PC-9 (cell line): ENCODE results near the gene PCID2. TPM values are rescaled to one million over a fixed set of nuclear protein-coding genes. Genes with fewer than 3 reads are reported as not detected.

Experiments used
- BruUV-seq: library from RNA; stranded (reverse); fragments of 400-500 nt; replicated peaks from 2 replicates; lab custom pipeline; 2021; lab: Mats Ljungman, UMichigan
- CTCF ChIA-PET: fragments of 300-600 bp; sonication (Branson Sonifier 250); formaldehyde crosslinking; loops from one replicate; lab custom pipeline; 2022; ENCODE audit warnings: antibody characterized with exemption; lab: Charles Lee
- POLR2A ChIA-PET: fragments of 300-600 bp; sonication (Branson Sonifier 250); formaldehyde crosslinking; loops from one replicate; lab custom pipeline; 2022; ENCODE audit warnings: antibody characterized with exemption; ENCODE audit not compliant: unreplicated experiment; lab: Charles Lee
- DNase-seq, 2 experiments: peaks; one replicate each; pipeline versions ENCODE4 v3.0.0 to v3.0.0-alpha.2; 2015 to 2022; ENCODE audit warnings: mixed read lengths in 1 of 2
- H2AFZ ChIP-seq: fragments of 200-600 bp; sonication (generic); 2 replicates; pipeline ENCODE4 v1.8.1; 2017; ENCODE audit warnings: antibody characterized with exemption
- H3F3A ChIP-seq: fragments of 200-600 bp; sonication (generic); 2 replicates; pipeline ENCODE4 v1.8.1; 2017; ENCODE audit warnings: antibody characterized with exemption, mild to moderate bottlenecking, low read depth; ENCODE audit not compliant: insufficient read depth
- H3K27ac ChIP-seq: fragments of 200-600 bp; sonication (generic); 2 replicates; pipeline ENCODE4 v1.6.1; 2016; ENCODE audit warnings: mixed run types
- H3K27me3 ChIP-seq: fragments of 200-600 bp; sonication (generic); 2 replicates; pipeline ENCODE4 v1.6.1; 2016; ENCODE audit warnings: low read depth, mixed run types; ENCODE audit not compliant: insufficient read depth
- H3K36me3 ChIP-seq: fragments of 200-600 bp; sonication (generic); 2 replicates; pipeline ENCODE4 v1.6.1; 2016; ENCODE audit warnings: low read depth, mixed run types
- H3K4me1 ChIP-seq: fragments of 200-600 bp; sonication (generic); replicated peaks from 2 replicates; pipeline ENCODE4 v1.6.1; 2016; ENCODE audit warnings: mixed run types; ENCODE audit not compliant: insufficient read depth
- H3K4me2 ChIP-seq: fragments of 200-600 bp; sonication (generic); 2 replicates; pipeline ENCODE4 v1.6.1; 2017; ENCODE audit warnings: mixed run types
- H3K4me3 ChIP-seq: fragments of 200-600 bp; sonication (generic); 2 replicates; pipeline ENCODE4 v1.6.1; 2016; ENCODE audit warnings: mixed run types
- H3K79me2 ChIP-seq: fragments of 200-600 bp; sonication (generic); 2 replicates; pipeline ENCODE4 v1.6.1; 2017; ENCODE audit warnings: low read depth, mixed run types
- H3K9me2 ChIP-seq: fragments of 200-600 bp; sonication (generic); 2 replicates; pipeline ENCODE4 v1.8.1; 2017; ENCODE audit warnings: mild to moderate bottlenecking; ENCODE audit not compliant: insufficient read depth
- H3K9me3 ChIP-seq: fragments of 200-600 bp; sonication (generic); 2 replicates; pipeline ENCODE4 v1.8.1; 2016; ENCODE audit warnings: low read depth; ENCODE audit not compliant: insufficient read depth
- H4K20me1 ChIP-seq: fragments of 200-600 bp; sonication (generic); 2 replicates; pipeline ENCODE4 v1.8.1; 2017; ENCODE audit not compliant: insufficient read depth
- EZH2 ChIP-seq: fragments of 200-600 bp; sonication (generic); IDR thresholded peaks from 2 replicates; pipeline ENCODE4 v1.8.0; 2017; ENCODE audit warnings: antibody characterized with exemption, low read depth
- intact Hi-C: fragments of 100-400 bp; cut with micrococcal nuclease; formaldehyde crosslinking; loops from one replicate; pipeline ENCODE4 v1.10.0; 2022; ENCODE audit not compliant: unreplicated experiment
- total RNA-seq: library from RNA; stranded (reverse); gene quantifications from 2 replicates; pipeline ENCODE4 v1.2.3, GENCODE V29; 2021
- TF ChIP-seq, protein P1 (sequence below): fragments of 200-600 bp; sonication (generic); conservative IDR thresholded peaks from 2 replicates; pipeline ENCODE4 v1.6.1; 2017; ENCODE audit warnings: mixed run types, antibody characterized with exemption, mild to moderate bottlenecking, moderate library complexity

Gene PCID2
- total RNA-seq, 1 experiment from 2014 or later = 71.8 TPM

DNA sequence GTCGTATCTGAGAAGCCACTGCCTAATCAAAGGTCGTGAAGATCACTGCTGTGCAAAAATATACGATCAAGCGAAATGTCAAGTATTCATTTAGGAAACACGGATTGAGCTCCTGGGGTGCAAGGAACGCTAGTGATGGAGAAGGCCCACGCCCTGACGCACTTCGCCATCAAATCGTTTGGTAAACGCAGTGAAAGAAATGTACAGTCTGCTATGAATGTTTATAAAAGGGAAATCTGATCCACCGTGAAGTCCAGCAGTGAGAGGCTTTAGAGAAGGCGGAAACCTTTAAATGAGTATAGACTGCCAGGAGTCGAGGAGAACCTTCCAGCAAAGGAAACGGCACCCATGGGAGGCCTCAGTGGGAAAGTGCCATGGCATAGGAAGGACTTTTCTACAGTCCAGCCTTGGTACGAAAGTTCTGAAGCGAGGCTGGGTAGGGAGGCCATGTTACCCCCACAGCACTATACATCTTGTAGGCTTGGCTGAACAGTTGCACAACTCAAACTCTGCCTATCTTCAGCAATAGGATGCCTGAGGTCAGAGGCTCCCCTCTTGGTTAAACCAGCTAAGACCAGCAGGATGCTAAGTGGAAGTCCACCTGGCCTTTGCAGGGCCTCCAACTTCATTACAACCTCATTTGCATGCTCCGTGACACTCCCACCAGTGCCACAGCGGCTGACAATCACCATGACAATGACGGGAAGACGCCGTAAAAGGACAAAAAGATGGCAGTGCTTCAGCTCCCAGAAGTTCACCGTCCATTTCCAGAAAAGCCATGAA, 20.4 kb downstream of the PCID2 start:
- H4K20me1 ChIP-seq = peaks cover 11% of the 10 kb centered on the region
- POLR2A ChIA-PET = interaction anchor here (0.6 to 0.7 kb wide), 2 partner anchors 21 to 242 kb away, joined by 7 to 8 read pairs; partner anchors contain the start of gene PCID2
- peak overlapping the region; percentile 17; the same call in 1 of the 2 replicates for H3K4me2 ChIP-seq

DNA sequence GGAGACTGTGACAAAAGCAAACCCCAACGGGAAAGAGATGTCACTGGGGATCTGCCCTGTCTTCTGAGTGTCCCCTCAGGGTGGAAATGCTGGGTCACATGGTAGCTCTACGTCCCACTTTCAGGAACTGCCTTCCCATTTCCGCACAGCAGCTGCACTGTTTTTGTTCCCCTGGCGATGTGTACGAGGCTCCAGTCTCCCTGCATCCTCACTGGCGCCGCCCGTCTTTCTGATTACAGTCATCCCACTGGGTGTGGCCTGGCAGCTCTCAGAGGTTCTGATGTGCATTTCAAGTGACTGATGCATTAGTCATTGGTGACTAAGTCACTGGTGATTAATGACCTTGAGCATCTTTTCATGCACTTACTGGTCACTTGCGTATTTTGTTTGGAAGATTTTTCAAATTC, 21.2 kb downstream of the PCID2 start:
- TF ChIP-seq, protein P1, sequence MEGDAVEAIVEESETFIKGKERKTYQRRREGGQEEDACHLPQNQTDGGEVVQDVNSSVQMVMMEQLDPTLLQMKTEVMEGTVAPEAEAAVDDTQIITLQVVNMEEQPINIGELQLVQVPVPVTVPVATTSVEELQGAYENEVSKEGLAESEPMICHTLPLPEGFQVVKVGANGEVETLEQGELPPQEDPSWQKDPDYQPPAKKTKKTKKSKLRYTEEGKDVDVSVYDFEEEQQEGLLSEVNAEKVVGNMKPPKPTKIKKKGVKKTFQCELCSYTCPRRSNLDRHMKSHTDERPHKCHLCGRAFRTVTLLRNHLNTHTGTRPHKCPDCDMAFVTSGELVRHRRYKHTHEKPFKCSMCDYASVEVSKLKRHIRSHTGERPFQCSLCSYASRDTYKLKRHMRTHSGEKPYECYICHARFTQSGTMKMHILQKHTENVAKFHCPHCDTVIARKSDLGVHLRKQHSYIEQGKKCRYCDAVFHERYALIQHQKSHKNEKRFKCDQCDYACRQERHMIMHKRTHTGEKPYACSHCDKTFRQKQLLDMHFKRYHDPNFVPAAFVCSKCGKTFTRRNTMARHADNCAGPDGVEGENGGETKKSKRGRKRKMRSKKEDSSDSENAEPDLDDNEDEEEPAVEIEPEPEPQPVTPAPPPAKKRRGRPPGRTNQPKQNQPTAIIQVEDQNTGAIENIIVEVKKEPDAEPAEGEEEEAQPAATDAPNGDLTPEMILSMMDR = 0 out of 2 replicates have a peak, but pooled peaks have one; percentile 26
- TF ChIP-seq EZH2 = no peak
- H2AFZ ChIP-seq = no peak overlapping the region
- H3K4me2 ChIP-seq = peak overlapping the region; percentile 56
- no peaks in the 10 kb centered on the region for H3K27me3 ChIP-seq
- H3K4me1 ChIP-seq = peaks cover 18% of the 10 kb centered on the region
- H3K36me3 ChIP-seq = peaks cover 43% of the 10 kb centered on the region
- peaks cover 23% of the 10 kb centered on the region for H3K79me2 ChIP-seq
- no TSS peak for BruUV-seq
- intact Hi-C loops = loop anchor here (1.0 kb wide), 1 partner anchor 9 kb away; no protein-coding TSS in a partner anchor
- DNase-seq = peak; percentile 92 to 99
- peak overlapping the region; percentile 74 for H3K27ac ChIP-seq
- H3F3A ChIP-seq = peaks cover 25% of the 10 kb centered on the region
- no peak overlapping the region for H3K4me3 ChIP-seq
- peaks cover 8% of the 10 kb centered on the region for H4K20me1 ChIP-seq
- ChIA-PET CTCF (no interaction called here), POLR2A (interaction anchor here (0.6 kb wide), 1 partner anchor 242 kb away, joined by 8 read pairs; no protein-coding TSS in a partner anchor)
- no peaks in the 10 kb centered on the region for H3K9me2 ChIP-seq
- H3K9me3 ChIP-seq = no peaks in the 10 kb centered on the region

More for the DNA sequence above, 20.4 kb downstream of the PCID2 start:
- Histone ChIP-seq H3K36me3 (peaks cover 35% of the 10 kb centered on the region), H2AFZ (no peak overlapping the region), H3K27me3 (no peaks in the 10 kb centered on the region), H3K27ac (peak overlapping the region; percentile 74), H3K9me3 (no peaks in the 10 kb centered on the region), H3K4me3 (no peak overlapping the region), H3K79me2 (peaks cover 23% of the 10 kb centered on the region), H3K4me1 (peaks cover 18% of the 10 kb centered on the region), H3F3A (peaks cover 25% of the 10 kb centered on the region), H3K9me2 (no peaks in the 10 kb centered on the region)
- TF ChIP-seq, protein P1 = no peak
- no peak for TF ChIP-seq EZH2
- intact Hi-C loops = loop anchor here (1.0 kb wide), 1 partner anchor 10 kb away; no protein-coding TSS in a partner anchor
- BruUV-seq = no TSS peak
- CTCF ChIA-PET = no interaction called here
- DNase-seq = peak in 1 of 2 experiments; percentile 33

DNA sequence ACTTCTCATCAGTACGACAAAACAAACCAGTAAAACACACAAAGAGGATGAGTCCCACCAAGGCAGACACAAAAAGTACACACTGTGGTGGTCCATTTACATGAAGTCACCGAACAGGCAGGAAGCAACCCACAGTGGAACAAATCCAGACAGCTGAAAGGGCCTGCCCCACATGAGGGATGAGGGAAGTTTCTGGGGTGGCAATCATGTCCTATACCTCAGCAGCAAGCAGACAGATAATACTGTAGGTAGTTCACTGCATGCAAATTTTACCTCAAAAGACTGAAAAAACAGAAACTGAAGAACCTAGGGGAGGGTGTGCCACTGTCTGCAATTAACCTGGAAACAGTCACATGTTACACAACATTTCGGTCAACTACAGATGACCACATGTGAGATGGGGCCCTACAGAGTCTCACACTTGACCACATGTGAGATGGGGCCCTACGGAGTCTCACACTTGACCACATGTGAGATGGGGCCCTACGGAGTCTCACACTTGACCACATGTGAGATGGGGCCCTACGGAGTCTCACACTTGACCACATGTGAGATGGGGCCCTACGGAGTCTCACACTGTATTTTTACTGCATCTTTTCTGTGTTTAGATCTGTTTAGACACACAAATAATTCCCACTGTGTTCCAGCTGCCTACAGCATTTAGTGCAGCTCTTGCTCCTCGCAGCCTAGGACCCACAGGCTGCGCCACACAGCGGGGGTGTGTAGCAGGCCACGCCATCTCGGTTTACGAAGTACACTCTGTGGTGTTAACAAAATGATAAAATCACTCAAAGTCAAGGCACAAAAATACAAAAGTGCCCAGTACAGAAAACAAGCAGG, 22.2 kb downstream of the PCID2 start:
- Histone ChIP-seq H3K4me1 (peaks cover 18% of the 10 kb centered on the region), H3K9me2 (no peaks in the 10 kb centered on the region), H3K4me2 (no peak overlapping the region), H3K27me3 (no peaks in the 10 kb centered on the region), H3K36me3 (peaks cover 52% of the 10 kb centered on the region), H3F3A (peaks cover 25% of the 10 kb centered on the region), H2AFZ (no peak overlapping the region), H3K79me2 (peaks cover 23% of the 10 kb centered on the region), H3K4me3 (no peak overlapping the region), H3K27ac (peak overlapping the region; percentile 66), H4K20me1 (peaks cover 7% of the 10 kb centered on the region), H3K9me3 (no peaks in the 10 kb centered on the region)
- intact Hi-C loops = no loop called here
- ChIA-PET CTCF (no interaction called here), POLR2A (no interaction called here)
- TF ChIP-seq, protein P1 = no peak
- TF ChIP-seq EZH2 = no peak
- BruUV-seq = no TSS peak
- no peak for DNase-seq
